Calu3 (cell line): ENCODE measurements around the gene GPR84. TPM values are rescaled to one million over a fixed set of nuclear protein-coding genes. Genes with fewer than 3 reads are reported as not detected.
A peak's percentile ranks its signal among the peaks of the same experiment; 100 is the strongest.

Experiments used
- BruUV-seq: library from RNA; stranded (reverse); fragments of 400-500 nt; replicated peaks from 2 replicates; lab custom pipeline; 2021; lab: Mats Ljungman, UMichigan
- CTCF ChIA-PET: fragments of 300-600 bp; sonication (Branson Sonifier 250); formaldehyde crosslinking; loops from one replicate; lab custom pipeline; 2022; ENCODE audit warnings: antibody characterized with exemption; lab: Charles Lee
- DNase-seq: peaks from one replicate; pipeline ENCODE4 v3.0.0; 2022
- H3K27ac Mint-ChIP-seq: one replicate; pipeline ENCODE4 v1.8.0; 2022; ENCODE audit warnings: mixed read lengths; ENCODE audit not compliant: unreplicated experiment
- H3K27me3 Mint-ChIP-seq: one replicate; pipeline ENCODE4 v1.8.0; 2022; ENCODE audit warnings: mixed read lengths; ENCODE audit not compliant: unreplicated experiment
- H3K36me3 Mint-ChIP-seq: one replicate; pipeline ENCODE4 v1.8.0; 2022; ENCODE audit warnings: mild to moderate bottlenecking, moderate library complexity, mixed read lengths; ENCODE audit not compliant: insufficient read depth, unreplicated experiment
- H3K4me1 Mint-ChIP-seq: one replicate; pipeline ENCODE4 v1.8.0; 2022; ENCODE audit warnings: mild to moderate bottlenecking, low read depth, mixed read lengths; ENCODE audit not compliant: unreplicated experiment
- H3K4me3 Mint-ChIP-seq: one replicate; pipeline ENCODE4 v1.8.0; 2022; ENCODE audit warnings: mild to moderate bottlenecking, low read depth, moderate library complexity, mixed read lengths; ENCODE audit not compliant: unreplicated experiment
- H3K9me3 Mint-ChIP-seq: one replicate; pipeline ENCODE4 v1.8.0; 2022; ENCODE audit warnings: low read depth, mixed read lengths; ENCODE audit not compliant: unreplicated experiment
- intact Hi-C: fragments of 100-400 bp; cut with micrococcal nuclease; formaldehyde crosslinking; loops from one replicate; pipeline ENCODE4 v1.10.0; 2022; ENCODE audit not compliant: unreplicated experiment
- total RNA-seq: library from RNA; stranded (reverse); gene quantifications from 2 replicates; pipeline ENCODE4 v1.2.3, GENCODE V29; 2022
- TF ChIP-seq, protein P1 (sequence below): fragments of 200-600 bp; IDR thresholded peaks from one replicate; pipeline ENCODE4 v1.8.0; 2022; ENCODE audit warnings: antibody characterized with exemption; ENCODE audit not compliant: unreplicated experiment

GPR84 gene
- total RNA-seq, 1 experiment from 2014 or later = not detected

DNA sequence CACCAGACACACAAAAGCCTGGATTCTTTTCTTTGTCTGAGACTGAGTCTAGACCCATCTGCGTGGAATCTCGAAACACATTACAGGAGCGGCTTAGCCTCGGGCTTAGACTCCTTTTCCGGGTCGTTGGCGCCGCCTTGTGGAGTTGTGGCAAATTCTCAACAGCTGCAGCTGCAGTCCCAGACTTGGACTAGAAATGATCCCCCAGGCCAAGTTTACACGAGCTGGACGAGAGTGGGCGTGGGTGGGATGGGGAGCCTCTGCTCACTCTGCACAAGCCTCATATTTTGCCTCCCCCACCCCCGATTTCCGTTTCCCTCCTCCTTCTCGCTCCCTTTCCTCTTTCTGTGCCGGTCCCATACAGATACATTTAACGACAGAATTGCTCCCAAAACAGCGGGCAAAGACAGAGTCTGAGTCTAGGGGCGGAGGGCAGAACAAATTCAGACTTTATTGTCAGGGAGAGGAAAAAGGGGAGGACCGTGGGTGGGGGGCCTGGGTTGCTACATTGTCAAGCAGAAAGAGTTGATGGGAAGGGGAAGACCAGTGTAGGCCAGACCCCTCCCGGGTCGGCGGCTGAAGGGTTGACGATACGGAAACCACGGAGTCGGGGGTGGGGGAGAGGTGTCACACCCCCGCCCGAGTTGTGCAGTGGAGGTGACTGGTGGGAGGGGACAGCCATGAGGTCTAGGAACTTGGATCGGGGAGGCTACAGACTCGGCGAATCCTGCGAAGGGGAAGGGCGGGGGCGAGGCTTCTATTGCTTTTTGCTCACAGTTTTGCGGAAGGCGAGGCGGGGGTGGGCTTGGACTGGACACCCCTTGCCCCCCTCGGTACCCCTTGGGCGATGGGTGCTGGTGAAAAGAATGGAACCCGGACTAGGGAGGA lies 4.7 kb upstream of the GPR84 start:
- peaks cover 45% of the 10 kb centered on the region for H3K4me1 Mint-ChIP-seq
- H3K4me3 Mint-ChIP-seq = peak overlapping the region; percentile 78
- TF ChIP-seq, protein P1, sequence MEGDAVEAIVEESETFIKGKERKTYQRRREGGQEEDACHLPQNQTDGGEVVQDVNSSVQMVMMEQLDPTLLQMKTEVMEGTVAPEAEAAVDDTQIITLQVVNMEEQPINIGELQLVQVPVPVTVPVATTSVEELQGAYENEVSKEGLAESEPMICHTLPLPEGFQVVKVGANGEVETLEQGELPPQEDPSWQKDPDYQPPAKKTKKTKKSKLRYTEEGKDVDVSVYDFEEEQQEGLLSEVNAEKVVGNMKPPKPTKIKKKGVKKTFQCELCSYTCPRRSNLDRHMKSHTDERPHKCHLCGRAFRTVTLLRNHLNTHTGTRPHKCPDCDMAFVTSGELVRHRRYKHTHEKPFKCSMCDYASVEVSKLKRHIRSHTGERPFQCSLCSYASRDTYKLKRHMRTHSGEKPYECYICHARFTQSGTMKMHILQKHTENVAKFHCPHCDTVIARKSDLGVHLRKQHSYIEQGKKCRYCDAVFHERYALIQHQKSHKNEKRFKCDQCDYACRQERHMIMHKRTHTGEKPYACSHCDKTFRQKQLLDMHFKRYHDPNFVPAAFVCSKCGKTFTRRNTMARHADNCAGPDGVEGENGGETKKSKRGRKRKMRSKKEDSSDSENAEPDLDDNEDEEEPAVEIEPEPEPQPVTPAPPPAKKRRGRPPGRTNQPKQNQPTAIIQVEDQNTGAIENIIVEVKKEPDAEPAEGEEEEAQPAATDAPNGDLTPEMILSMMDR = peak; percentile 57
- H3K27ac Mint-ChIP-seq = peak overlapping the region; percentile 58
- no peaks in the 10 kb centered on the region for H3K9me3 Mint-ChIP-seq
- BruUV-seq = no TSS peak
- peaks cover 40% of the 10 kb centered on the region for H3K27me3 Mint-ChIP-seq
- H3K36me3 Mint-ChIP-seq = peaks cover 17% of the 10 kb centered on the region
- CTCF ChIA-PET = interaction anchor here (0.6 to 1.5 kb wide), 11 partner anchors 10 to 150 kb away, joined by 3 to 14 read pairs (median 5); no protein-coding TSS in a partner anchor
- intact Hi-C loops = loop anchor here (2.0 to 10.0 kb wide), 2 partner anchors 114 to 148 kb away; no protein-coding TSS in a partner anchor
- peak; percentile 93 for DNase-seq

DNA sequence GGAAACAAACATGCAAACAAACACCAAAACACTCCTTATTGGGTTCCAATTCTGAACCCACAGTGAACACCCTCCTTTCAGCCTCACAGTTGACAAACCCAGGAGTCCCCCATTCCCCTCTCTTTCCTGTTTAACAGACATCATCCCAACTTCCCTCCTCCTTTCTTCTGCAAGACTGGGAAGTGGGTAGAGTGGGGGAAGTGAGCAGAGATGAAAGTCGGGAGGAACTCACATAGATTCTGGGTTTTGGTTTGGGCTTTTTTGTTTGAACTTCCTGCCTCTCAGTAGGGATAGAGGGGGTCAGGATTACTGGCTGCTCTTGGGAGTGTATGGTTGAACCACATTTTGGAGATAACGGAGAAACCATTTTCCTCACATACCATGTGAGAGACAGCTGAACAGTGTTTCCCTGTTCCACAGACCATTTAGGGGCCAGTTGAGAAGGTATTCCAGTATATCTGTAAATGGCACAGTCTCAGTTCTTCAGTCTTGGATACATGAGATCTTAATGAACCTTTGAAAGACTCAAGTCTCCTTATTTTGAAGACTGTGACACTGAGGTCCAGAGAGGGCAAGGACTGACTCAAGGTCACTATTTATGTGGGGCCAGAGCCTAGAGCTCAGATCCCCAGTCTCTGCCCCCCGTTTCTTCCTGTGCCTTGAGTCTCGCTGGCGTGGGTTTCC lies 3.9 kb upstream of the GPR84 start:
- BruUV-seq = no TSS peak
- H3K27me3 Mint-ChIP-seq = peaks cover 48% of the 10 kb centered on the region
- H3K9me3 Mint-ChIP-seq = no peaks in the 10 kb centered on the region
- no peak overlapping the region for H3K27ac Mint-ChIP-seq
- H3K4me1 Mint-ChIP-seq = peaks cover 37% of the 10 kb centered on the region
- DNase-seq = no peak
- intact Hi-C loops = loop anchor here (2.0 to 10.0 kb wide), 2 partner anchors 113 to 147 kb away; no protein-coding TSS in a partner anchor
- TF ChIP-seq, protein P1 = no peak
- CTCF ChIA-PET = interaction anchor here (0.6 to 1.5 kb wide), 7 partner anchors 9 to 149 kb away, joined by 3 to 14 read pairs (median 7); no protein-coding TSS in a partner anchor
- H3K4me3 Mint-ChIP-seq = no peak overlapping the region
- peaks cover 11% of the 10 kb centered on the region for H3K36me3 Mint-ChIP-seq

DNA sequence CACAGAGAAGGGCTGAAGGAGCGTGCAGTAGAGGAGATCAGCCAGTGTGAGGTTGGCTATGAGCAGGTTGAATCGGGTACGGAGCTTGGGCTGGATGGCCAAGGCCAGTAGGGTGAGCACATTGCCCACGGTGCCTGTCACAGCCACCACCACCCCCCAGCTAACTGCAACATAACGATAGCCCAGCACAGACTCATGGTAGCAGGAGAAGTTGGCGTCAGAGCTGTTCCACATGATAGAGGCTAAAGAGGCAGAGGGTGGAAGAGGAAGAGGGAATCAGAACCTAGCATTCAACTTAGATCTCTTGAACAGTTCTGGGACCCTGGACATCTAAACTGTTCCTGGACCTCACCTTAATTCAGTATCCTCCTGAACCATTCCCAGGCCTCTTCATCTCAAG lies 668 bp downstream of the GPR84 start:
- CTCF ChIA-PET = no interaction called here

DNA sequence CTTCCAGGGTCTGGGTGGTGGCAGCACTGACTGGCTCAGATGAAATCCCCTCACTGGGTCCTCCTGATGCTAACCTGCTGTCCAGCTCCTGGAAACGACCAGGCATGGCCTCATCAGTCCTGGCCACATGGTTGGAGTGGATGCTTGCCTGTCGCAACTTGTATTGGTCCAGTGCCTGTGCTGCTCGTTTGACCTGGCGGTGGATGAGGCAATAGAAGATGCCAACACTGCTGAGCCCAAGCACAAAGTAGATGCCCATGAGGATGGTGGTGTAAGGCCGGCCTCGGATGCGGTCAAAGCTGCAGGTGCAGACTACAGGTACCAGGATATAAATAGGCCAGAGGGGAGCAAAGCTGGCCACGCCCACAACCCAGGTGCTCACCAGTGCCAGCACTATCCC lies 1.2 kb downstream of the GPR84 start:
- TF ChIP-seq, protein P1 = no peak
- DNase-seq = no peak
- no peak overlapping the region for H3K27ac Mint-ChIP-seq
- H3K4me3 Mint-ChIP-seq = no peak overlapping the region
- peaks cover 8% of the 10 kb centered on the region for H3K4me1 Mint-ChIP-seq
- CTCF ChIA-PET = no interaction called here
- peaks cover 37% of the 10 kb centered on the region for H3K27me3 Mint-ChIP-seq
- H3K9me3 Mint-ChIP-seq = no peaks in the 10 kb centered on the region
- intact Hi-C loops = loop anchor here (10.0 kb wide), 1 partner anchor 108 kb away; no protein-coding TSS in a partner anchor
- no peaks in the 10 kb centered on the region for H3K36me3 Mint-ChIP-seq
- no TSS peak for BruUV-seq

More for the DNA sequence above, 668 bp downstream of the GPR84 start:
- intact Hi-C loops = loop anchor here (10.0 kb wide), 1 partner anchor 109 kb away; no protein-coding TSS in a partner anchor
- BruUV-seq = no TSS peak
- H3K4me1 Mint-ChIP-seq = peaks cover 9% of the 10 kb centered on the region
- no peak overlapping the region for H3K27ac Mint-ChIP-seq
- TF ChIP-seq, protein P1 = no peak
- DNase-seq = no peak
- peaks cover 42% of the 10 kb centered on the region for H3K27me3 Mint-ChIP-seq
- no peaks in the 10 kb centered on the region for H3K9me3 Mint-ChIP-seq
- no peak overlapping the region for H3K4me3 Mint-ChIP-seq
- H3K36me3 Mint-ChIP-seq = no peaks in the 10 kb centered on the region
